Measurements from ENCODE around the gene INO80. TPM values are rescaled to one million over a fixed set of nuclear protein-coding genes. Genes with fewer than 3 reads are reported as not detected.

The INO80 gene
- total and polyA plus RNA-seq, 2 donors (not counting 1 experiment from before 2014, with no cell fraction given): 16.3 to 55.7 TPM

DNA sequence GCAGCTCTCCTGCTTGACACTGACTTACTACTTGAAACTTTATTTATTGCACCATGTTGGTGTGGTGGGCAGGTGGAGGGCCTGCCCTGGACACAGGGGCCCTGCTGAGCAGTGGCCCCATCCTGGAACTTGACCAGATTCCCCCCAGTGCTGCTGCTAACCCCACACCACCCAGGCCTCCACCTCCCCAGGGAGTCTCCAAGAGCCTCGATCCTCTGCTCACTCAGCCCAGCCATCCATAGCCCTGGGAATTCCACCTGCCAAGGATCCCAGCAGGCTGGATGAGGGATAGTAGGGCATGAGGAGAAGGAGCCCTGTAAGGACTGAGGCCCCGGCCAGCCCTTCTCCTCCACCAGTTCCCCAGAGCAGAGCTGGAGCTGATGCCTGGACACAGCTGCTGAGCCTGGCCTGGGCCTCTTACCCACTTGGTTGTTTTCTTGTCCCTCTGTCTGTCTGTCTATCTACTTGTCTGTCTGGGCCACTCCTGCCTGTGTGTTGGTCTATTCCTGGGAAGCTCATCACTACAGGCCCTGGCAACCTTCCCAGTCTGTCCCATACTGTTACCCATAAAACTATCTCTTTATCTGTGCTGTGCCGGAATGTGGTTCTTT lies 160.0 kb downstream of the INO80 start:
- H3K79me2 ChIP-seq (ENCODE audit: control insufficient read depth, insufficient read depth, low read length): no peaks in the 10 kb centered on the region
- TF ChIP-seq, protein P1, sequence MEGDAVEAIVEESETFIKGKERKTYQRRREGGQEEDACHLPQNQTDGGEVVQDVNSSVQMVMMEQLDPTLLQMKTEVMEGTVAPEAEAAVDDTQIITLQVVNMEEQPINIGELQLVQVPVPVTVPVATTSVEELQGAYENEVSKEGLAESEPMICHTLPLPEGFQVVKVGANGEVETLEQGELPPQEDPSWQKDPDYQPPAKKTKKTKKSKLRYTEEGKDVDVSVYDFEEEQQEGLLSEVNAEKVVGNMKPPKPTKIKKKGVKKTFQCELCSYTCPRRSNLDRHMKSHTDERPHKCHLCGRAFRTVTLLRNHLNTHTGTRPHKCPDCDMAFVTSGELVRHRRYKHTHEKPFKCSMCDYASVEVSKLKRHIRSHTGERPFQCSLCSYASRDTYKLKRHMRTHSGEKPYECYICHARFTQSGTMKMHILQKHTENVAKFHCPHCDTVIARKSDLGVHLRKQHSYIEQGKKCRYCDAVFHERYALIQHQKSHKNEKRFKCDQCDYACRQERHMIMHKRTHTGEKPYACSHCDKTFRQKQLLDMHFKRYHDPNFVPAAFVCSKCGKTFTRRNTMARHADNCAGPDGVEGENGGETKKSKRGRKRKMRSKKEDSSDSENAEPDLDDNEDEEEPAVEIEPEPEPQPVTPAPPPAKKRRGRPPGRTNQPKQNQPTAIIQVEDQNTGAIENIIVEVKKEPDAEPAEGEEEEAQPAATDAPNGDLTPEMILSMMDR (IDR thresholded peaks at IDR 0.05): no peak
- TF ChIP-seq EZH2 (IDR thresholded peaks at IDR 0.05; ENCODE audit: borderline replicate concordance, insufficient read depth, low read depth, low read length, poor library complexity, severe bottlenecking): no peak
- H3K27me3 ChIP-seq (replicated peaks in 1 of 4; ENCODE audit: control extremely low read depth in 1 of 4, control insufficient read depth in 3 of 4, insufficient read depth in 4 of 4, low read length in 3 of 4): no peaks in the 10 kb centered on the region
- ChIA-PET POLR2A (no interaction called here), CTCF (interaction anchor here (2.2 kb wide), 1 partner anchor 15 kb away, joined by 7 read pairs; no protein-coding TSS in a partner anchor)
- H3K4me3 ChIP-seq (ENCODE audit: control extremely low read depth in 1 of 5, extremely low read depth in 1 of 5, insufficient read depth in 1 of 5, low read depth in 2 of 5, low read length in 4 of 5): no peak overlapping the region
- Mint-ChIP-seq H3K27me3 (no peaks in the 10 kb centered on the region), H3K9me3 (ENCODE audit: insufficient read depth) (no peaks in the 10 kb centered on the region), H3K4me3 (no peak overlapping the region), H3K27ac (no peak overlapping the region), H3K4me1 (peaks cover 26% of the 10 kb centered on the region)
- H3K4me2 ChIP-seq (replicated peaks; ENCODE audit: low read depth, low read length, poor library complexity, severe bottlenecking): no peak overlapping the region
- intact Hi-C loops (cut with micrococcal nuclease): no loop called here
- H3K9me3 ChIP-seq (ENCODE audit: control extremely low read depth in 1 of 3, control insufficient read depth in 2 of 3, insufficient read depth in 1 of 3, low read length in 2 of 3): no peaks in the 10 kb centered on the region
- peaks cover 9 to 23% of the 10 kb centered on the region in 2 donors for H3K4me1 ChIP-seq (ENCODE audit: control insufficient read depth in 2 of 2, insufficient read depth in 2 of 2, low read length in 2 of 2)
- no peaks in the 10 kb centered on the region for H4K20me1 ChIP-seq (ENCODE audit: control insufficient read depth, insufficient read depth, low read length, poor library complexity, severe bottlenecking)
- H2AFZ ChIP-seq (ENCODE audit: insufficient read depth, low read depth, low read length, poor library complexity, severe bottlenecking): no peak overlapping the region
- no peaks in the 10 kb centered on the region for H3K36me3 ChIP-seq (replicated peaks in 1 of 2; ENCODE audit: control extremely low read depth in 1 of 2, control insufficient read depth in 1 of 2, extremely low read depth in 1 of 2, insufficient read depth in 2 of 2, low read length in 1 of 2)
- 92% methylated on average over 1 of the region's 3 CpGs for WGBS (ENCODE audit: insufficient coverage)
- no peak for ATAC-seq (ENCODE audit: low read depth)
- H3K9ac ChIP-seq (ENCODE audit: low read length): no peak overlapping the region
- H3K27ac ChIP-seq (ENCODE audit: low read length in 2 of 2): no peak overlapping the region
- DNase-seq: peak; percentile 2

DNA sequence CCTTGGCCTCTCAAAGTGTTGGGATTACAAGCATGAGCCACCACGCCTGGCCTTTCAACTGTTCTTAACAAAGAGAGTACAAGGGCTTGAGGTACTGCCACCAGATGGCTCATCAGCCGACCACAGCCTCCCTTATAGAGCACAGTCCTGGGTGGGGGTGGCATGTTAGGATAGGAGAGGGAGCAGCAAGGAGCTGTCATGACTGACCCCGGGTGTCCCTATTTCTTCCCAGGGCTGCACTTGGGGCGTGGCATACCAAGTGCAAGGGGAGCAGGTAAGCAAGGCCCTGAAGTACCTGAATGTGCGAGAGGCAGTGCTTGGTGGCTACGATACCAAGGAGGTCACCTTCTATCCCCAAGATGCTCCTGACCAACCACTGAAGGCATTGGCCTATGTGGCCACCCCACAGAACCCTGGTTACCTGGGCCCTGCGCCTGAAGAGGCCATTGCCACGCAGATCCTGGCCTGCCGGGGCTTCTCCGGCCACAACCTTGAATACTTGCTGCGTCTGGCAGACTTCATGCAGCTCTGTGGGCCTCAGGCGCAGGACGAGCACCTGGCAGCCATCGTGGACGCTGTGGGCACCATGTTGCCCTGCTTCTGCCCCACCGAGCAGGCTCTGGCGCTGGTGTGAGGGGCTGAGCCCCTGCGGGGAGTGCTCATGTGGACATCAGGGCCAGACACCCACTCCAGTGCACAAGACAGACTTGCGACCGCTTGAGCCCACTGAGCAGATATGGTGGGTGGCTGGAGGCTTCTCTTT lies 160.8 kb downstream of the INO80 start:
- Histone ChIP-seq H3K9ac (ENCODE audit: low read length) (no peak overlapping the region), H3K27ac (ENCODE audit: low read length in 2 of 2) (no peak overlapping the region), H3K9me3 (ENCODE audit: control extremely low read depth in 1 of 3, control insufficient read depth in 2 of 3, insufficient read depth in 1 of 3, low read length in 2 of 3) (no peaks in the 10 kb centered on the region), H4K20me1 (ENCODE audit: control insufficient read depth, insufficient read depth, low read length, poor library complexity, severe bottlenecking) (no peaks in the 10 kb centered on the region), H2AFZ (ENCODE audit: insufficient read depth, low read depth, low read length, poor library complexity, severe bottlenecking) (no peak overlapping the region), H3K4me2 (replicated peaks; ENCODE audit: low read depth, low read length, poor library complexity, severe bottlenecking) (no peak overlapping the region), H3K4me1 (ENCODE audit: control insufficient read depth in 2 of 2, insufficient read depth in 2 of 2, low read length in 2 of 2) (peaks cover 9 to 22% of the 10 kb centered on the region in 2 donors), H3K79me2 (ENCODE audit: control insufficient read depth, insufficient read depth, low read length) (no peaks in the 10 kb centered on the region), H3K27me3 (replicated peaks in 1 of 4; ENCODE audit: control extremely low read depth in 1 of 4, control insufficient read depth in 3 of 4, insufficient read depth in 4 of 4, low read length in 3 of 4) (peaks cover 0 to 4% (median 2%) of the 10 kb centered on the region in 4 experiments), H3K4me3 (ENCODE audit: control extremely low read depth in 1 of 5, extremely low read depth in 1 of 5, insufficient read depth in 1 of 5, low read depth in 2 of 5, low read length in 4 of 5) (no peak overlapping the region), H3K36me3 (replicated peaks in 1 of 2; ENCODE audit: control extremely low read depth in 1 of 2, control insufficient read depth in 1 of 2, extremely low read depth in 1 of 2, insufficient read depth in 2 of 2, low read length in 1 of 2) (no peaks in the 10 kb centered on the region)
- intact Hi-C loops (cut with micrococcal nuclease): no loop called here
- H3K27me3 Mint-ChIP-seq: no peaks in the 10 kb centered on the region
- no peaks in the 10 kb centered on the region for H3K9me3 Mint-ChIP-seq (ENCODE audit: insufficient read depth)
- TF ChIP-seq, protein P1 (IDR thresholded peaks at IDR 0.05): no peak
- no peak for TF ChIP-seq EZH2 (IDR thresholded peaks at IDR 0.05; ENCODE audit: borderline replicate concordance, insufficient read depth, low read depth, low read length, poor library complexity, severe bottlenecking)
- DNase-seq (peak; percentile 6), ATAC-seq (ENCODE audit: low read depth) (no peak)
- no peak overlapping the region for H3K4me3 Mint-ChIP-seq
- ChIA-PET CTCF (interaction anchor here (2.2 to 4.7 kb wide), 3 partner anchors 14 to 50 kb away, joined by 7 to 49 read pairs (median 19); no protein-coding TSS in a partner anchor), POLR2A (no interaction called here)
- peaks cover 26% of the 10 kb centered on the region for H3K4me1 Mint-ChIP-seq
- no peak overlapping the region for H3K27ac Mint-ChIP-seq
- WGBS (ENCODE audit: insufficient coverage): 96% methylated on average over 15 of the region's 20 CpGs

Measured in B cell (primary cell).